ENCODE data around the gene SMDT1.
"Not testable (repeated sequence)": the region's sequence is repeated elsewhere in the genome, so short reads cannot be mapped to it uniquely, and the experiment has no call there.

Gene SMDT1

DNA sequence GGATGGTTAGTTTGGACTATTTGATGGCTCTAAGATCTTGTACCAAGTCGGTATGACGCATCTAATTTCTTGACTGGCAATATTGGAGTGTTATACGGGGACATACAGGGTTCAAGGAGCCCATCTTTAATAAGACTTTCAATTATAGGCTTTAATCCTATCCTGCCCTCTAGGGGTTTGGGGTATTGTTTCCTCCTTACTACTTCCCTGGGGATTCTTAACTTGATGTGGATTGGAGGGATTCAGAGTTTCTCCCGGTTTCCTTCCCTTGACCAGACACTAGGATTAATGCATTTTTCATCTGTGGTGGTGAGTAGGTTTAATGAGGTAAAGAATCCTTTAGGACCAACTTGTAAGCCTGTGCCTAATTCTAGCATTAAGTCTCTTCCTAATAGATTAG, 32.3 kb downstream of the SMDT1 start:
- no peak for DNase-seq (ENCODE audit: low spot score)

DNA sequence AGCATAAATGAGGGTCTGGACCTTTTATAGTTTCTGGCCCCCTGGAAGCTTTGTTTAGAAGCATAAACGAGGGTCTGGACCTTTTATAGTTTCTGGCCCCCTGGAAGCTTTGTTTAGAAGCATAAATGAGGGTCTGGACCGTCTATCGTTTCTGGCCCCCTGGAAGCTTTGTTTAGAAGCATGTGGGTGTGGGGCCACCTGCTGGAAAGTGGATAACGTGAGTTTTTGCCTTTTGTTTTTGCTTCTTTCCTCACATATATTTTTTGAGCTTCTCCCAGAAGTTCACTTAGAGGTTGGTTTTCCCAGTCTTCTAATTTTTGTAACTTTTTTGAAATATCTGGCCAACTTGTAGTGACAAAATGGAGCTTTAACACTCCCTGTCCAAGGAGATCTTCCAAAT, 33.3 kb downstream of the SMDT1 start:
- not testable (repeated sequence) for DNase-seq (ENCODE audit: low spot score)

- DNase-seq (ENCODE audit: low spot score): no peak
Observed at GRCh38 chr22:42114721-42115120, 35.2 kb downstream of the SMDT1 start.

- not testable (repeated sequence) for DNase-seq (ENCODE audit: low spot score)
Observed at GRCh38 chr22:42115420-42115830, 35.9 kb downstream of the SMDT1 start.

- DNase-seq (ENCODE audit: low spot score): no peak
Observed at GRCh38 chr22:42116848-42117424, 37.4 kb downstream of the SMDT1 start.

DNA sequence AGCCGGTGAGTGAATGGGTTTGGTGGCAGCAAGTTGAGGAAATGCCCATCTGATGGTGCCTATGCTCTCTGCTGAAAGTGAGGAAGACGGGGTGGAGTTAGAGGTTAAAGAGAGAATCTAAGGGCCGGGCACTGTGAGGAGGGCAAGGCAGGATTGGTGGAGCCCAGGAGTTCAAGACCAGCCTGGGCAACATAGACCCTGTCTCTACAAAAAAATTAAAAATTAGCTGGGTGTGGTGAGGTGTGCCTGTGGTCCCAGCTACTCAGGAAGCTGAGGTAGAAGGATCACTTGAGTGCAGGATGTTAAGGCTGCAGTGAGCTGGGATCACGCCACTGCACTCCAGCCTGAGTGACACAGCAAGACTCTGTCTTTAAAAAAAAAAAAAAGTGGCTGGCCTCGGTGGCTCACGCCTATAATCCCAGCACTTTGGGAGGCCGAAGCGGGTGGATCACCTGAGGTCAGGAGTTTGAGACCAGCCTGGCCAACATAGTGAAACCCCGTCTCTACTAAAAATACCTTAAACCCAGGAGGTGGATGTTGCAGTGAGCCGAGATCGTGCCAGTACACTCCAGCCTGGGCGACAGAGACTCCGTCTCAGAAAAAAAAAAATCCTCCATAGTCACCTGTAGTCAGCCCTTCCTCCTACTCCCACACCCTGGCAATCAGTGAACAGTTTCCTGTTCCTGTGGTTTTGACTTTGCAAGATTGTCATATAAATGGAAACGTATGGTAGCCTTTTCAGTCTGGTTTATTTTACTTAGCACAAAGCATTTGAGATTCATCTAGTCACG, 40.9 kb downstream of the SMDT1 start:
- not testable (repeated sequence) for DNase-seq (ENCODE audit: low spot score)

GRCh38 chr22:42123529-42123928, 44.0 kb downstream of the SMDT1 start:
- not testable (repeated sequence) for DNase-seq (ENCODE audit: low spot score)

DNA sequence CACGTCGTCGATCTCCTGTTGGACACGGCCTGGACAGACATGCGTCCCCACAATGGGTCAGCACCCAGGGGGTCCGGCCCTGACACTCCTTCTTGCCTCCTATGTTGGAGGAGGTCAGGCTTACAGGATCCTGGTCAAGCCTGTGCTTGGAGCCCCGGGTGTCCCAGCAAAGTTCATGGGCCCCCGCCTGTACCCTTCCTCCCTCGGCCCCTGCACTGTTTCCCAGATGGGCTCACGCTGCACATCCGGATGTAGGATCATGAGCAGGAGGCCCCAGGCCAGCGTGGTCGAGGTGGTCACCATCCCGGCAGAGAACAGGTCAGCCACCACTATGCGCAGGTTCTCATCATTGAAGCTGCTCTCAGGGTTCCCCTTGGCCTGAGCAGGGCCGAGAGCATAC, 48.1 kb downstream of the SMDT1 start:
- no peak for DNase-seq (ENCODE audit: low spot score)

GRCh38 chr22:42128007-42128406, 48.5 kb downstream of the SMDT1 start:
- not testable (repeated sequence) for DNase-seq (ENCODE audit: low spot score)

DNA sequence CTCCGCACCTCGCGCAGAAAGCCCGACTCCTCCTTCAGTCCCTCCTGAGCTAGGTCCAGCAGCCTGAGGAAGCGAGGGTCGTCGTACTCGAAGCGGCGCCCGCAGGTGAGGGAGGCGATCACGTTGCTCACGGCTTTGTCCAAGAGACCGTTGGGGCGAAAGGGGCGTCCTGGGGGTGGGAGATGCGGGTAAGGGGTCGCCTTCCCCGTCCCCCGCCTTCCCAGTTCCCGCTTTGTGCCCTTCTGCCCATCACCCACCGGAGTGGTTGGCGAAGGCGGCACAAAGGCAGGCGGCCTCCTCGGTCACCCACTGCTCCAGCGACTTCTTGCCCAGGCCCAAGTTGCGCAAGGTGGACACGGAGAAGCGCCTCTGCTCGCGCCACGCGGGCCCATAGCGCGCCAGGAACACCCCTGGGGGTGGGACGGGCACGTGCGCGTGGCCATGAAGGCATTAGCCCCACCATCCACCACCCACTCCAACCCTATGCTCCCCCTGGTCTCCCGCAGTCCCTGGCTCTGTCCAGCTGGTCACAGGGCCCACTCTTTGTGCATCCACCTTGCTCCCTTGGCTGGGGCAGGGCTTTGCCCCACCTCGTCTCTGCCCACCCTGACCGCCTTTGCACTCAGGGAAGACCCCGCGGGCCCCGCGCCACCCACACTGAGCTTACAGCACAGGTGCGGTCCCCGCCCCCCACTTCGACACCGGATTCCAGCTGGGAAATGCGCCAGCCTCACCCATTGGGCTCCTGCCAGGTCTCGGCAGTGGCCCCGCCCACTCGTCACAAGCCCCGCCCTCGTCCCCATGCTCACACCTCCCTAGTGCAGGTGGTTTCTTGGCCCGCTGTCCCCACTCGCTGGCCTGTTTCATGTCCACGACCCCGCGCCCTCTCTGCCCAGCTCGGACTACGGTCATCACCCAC, 49.5 kb downstream of the SMDT1 start:
- peak; percentile 28 for DNase-seq (ENCODE audit: low spot score)

DNA sequence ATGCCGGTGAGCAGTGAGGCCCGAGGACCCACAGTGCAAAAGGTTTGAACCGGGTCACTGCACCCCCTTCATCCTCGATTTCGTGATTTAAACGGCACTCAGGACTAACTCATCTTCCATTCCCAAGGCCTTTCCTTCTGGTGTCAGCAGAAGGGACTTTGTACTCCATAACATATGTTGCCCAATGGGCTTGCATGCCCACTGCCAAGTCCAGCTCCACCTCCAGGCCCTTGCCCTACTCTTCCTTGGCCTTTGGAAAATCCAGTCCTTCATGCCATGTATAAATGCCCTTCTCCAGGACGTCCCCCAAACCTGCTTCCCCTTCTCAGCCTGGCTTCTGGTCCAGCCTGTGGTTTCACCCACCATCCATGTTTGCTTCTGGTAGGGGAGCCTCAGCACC, 50.7 kb downstream of the SMDT1 start:
- not testable (repeated sequence) for DNase-seq (ENCODE audit: low spot score)

DNA sequence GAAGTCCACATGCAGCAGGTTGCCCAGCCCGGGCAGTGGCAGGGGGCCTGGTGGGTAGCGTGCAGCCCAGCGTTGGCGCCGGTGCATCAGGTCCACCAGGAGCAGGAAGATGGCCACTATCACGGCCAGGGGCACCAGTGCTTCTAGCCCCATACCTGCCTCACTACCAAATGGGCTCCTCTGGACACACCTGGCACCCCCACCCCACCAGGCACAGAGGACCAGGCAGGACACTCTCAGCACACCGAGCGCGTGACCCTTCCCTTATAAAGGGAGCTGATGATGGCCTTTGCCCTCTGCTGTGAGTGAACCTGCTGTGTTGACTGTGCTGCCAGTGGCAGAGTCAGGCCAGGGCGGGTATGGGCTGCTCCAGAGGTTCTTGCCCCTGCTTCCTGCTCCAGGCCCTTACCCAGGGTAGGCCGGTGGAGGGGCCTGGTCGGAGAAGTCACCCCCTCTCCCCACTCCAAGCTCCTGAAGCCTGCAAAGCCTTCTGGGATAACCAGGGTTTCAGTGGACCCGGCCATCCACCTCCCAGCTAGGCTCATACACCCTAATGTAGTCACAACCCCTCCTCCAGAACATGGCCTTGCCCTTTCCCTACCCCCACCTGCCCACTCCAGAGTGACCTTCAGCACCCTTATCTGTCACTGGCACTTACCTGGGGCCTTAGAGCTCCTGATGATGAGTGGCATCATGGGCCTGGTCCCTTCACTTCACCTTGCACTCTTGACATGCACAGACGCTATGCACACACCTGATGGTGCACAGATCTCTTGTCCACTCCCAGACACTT, 51.3 kb downstream of the SMDT1 start, which contains the start of gene CYP2D6:
Gene CYP2D6 (minus strand): TSS at position 172 of the 793 bp plus-strand sequence. CDS start 19 bp downstream, at position 153.
- not testable (repeated sequence) for DNase-seq (ENCODE audit: low spot score)

DNA sequence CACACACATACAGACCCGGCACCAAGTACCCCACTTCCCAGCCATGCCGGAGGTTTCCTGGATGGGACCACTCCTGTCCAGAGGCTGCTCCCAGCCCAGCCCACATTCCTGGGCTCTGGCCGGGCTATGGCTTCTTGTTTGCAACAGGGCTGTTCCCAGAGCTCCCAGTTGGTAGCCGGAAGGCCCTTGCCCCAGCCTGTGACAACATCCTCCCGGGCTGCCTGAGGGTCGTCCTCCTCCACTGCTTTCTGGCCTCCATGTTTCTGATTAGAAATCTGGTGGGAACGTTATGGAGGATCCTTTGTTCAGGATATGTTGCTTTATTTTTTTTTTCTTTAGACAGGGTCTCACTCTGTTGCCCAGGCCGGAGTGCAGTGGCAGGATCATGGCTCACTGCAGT, 52.1 kb downstream of the SMDT1 start:
- DNase-seq (ENCODE audit: low spot score): no peak

- no peak for DNase-seq (ENCODE audit: low spot score)
Observed at GRCh38 chr22:42132457-42132856, 53.0 kb downstream of the SMDT1 start.

All from AG20443 (cell line).